GM12878 (cell line): Measurements from ENCODE around the gene REEP5. TPM values are rescaled to one million over a fixed set of nuclear protein-coding genes. Genes with fewer than 3 reads are reported as not detected.

Experiments
- CEBPB ChIP-seq, 2 experiments: fragments of 150-350 bp in 1 of 2; IDR thresholded peaks; 2 replicates each; pipeline ENCODE4 v1.6.1; 2012 to 2014; ENCODE audit warnings: low read depth in 2 of 2, low read length in 2 of 2, borderline replicate concordance in 1 of 2, inconsistent platforms in 1 of 2
- CEBPZ ChIP-seq: fragments of 150-350 bp; IDR thresholded peaks from 2 replicates; pipeline ENCODE4 v1.6.1; 2016; ENCODE audit warnings: low read depth, low read length
- E2F8 ChIP-seq: fragments of 450-650 bp; IDR thresholded peaks from 2 replicates; pipeline ENCODE4 v1.6.1; 2018; ENCODE audit warnings: mild to moderate bottlenecking, low read depth, moderate library complexity; ENCODE audit not compliant: partially characterized antibody
- EED ChIP-seq: sonication (generic); IDR thresholded peaks from 2 replicates; pipeline ENCODE4 v1.6.1; 2016; ENCODE audit warnings: antibody characterized with exemption, low read depth
- MXI1 ChIP-seq: fragments of 150-350 bp; IDR thresholded peaks from 2 replicates; pipeline ENCODE4 v1.6.1; 2011; ENCODE audit warnings: low read depth, mild to moderate bottlenecking, inconsistent platforms, low read length, improper control_type of control experiment
- RELA ChIP-seq: fragments of 450-650 bp; IDR thresholded peaks from 2 replicates; pipeline ENCODE4 v1.8.0; 2014; ENCODE audit warnings: borderline replicate concordance; ENCODE audit not compliant: partially characterized antibody
- SIN3A ChIP-seq: IDR thresholded peaks from 2 replicates; pipeline ENCODE4 v1.6.1; 2012; ENCODE audit warnings: low read depth, low read length, improper control_type of control experiment
- SUPT20H ChIP-seq: IDR thresholded peaks from 2 replicates; pipeline ENCODE4 v1.6.1; 2011; ENCODE audit warnings: low read depth, mild to moderate bottlenecking, low read length, moderate library complexity, borderline replicate concordance; ENCODE audit not compliant: control insufficient read depth
- TBL1XR1 ChIP-seq: IDR thresholded peaks from 2 replicates; pipeline ENCODE4 v1.6.1; 2012; ENCODE audit warnings: low read depth, low read length, improper control_type of control experiment
- TCF12 ChIP-seq: IDR thresholded peaks from 2 replicates; pipeline ENCODE4 v1.6.1; 2011; ENCODE audit warnings: low read depth, mild to moderate bottlenecking, low read length
- TCF7 ChIP-seq: IDR thresholded peaks from 2 replicates; pipeline ENCODE4 v1.6.1; 2014; ENCODE audit warnings: antibody characterized with exemption, borderline replicate concordance
- ZBTB33 ChIP-seq: fragments of 450-650 bp; IDR thresholded peaks from 2 replicates; pipeline ENCODE4 v1.6.1; 2017; ENCODE audit warnings: mild to moderate bottlenecking
- ZBTB4 ChIP-seq: fragments of 450-650 bp; formaldehyde crosslinking; IDR thresholded peaks from 2 replicates; pipeline ENCODE4 v1.4.0; 2022; ENCODE audit warnings: mild to moderate bottlenecking, moderate library complexity
- ZNF217 ChIP-seq: fragments of 450-650 bp; IDR thresholded peaks from 2 replicates; pipeline ENCODE4 v1.6.1; 2017; ENCODE audit warnings: antibody characterized with exemption, mild to moderate bottlenecking
- ZNF384 ChIP-seq: IDR thresholded peaks from 2 replicates; pipeline ENCODE4 v1.6.1; 2012; ENCODE audit warnings: low read depth, mild to moderate bottlenecking, low read length, improper control_type of control experiment, borderline replicate concordance
- polyA plus RNA-seq, 11 experiments: library from polyadenylated mRNA; depleted of rRNA in 4 of 11; unstranded in 6 of 11; stranded (reverse) in 5 of 11; fragments of >200 nt; fragmentation: Nextera tagmentation in 4 of 11; fragmentation: Illumina TruSeq in 1 of 11; extraction: Ambion mirVana in 4 of 11; extraction: Trizol in 1 of 11; gene quantifications; 1 replicate in 1 of 11; 2 replicates in 10 of 11; pipeline versions ENCODE4 v1.2.1 to v1.2.3, GENCODE V29; 2011 to 2016; ENCODE audit warnings: inconsistent platforms in 2 of 11, missing spikeins in 2 of 11, low read depth in 1 of 11
- total RNA-seq, 4 experiments: library from RNA; depleted of rRNA in 3 of 4; stranded (reverse); fragments of >200 nt in 3 of 4; fragmentation: Illumina TruSeq in 1 of 4; extraction: Trizol in 1 of 4; gene quantifications; 2 replicates each; pipeline versions ENCODE4 v1.2.1 to v1.2.3, GENCODE V29; 2013 to 2021

The REEP5 gene
- total and polyA plus RNA-seq, 10 of the 15 experiments (the other 5 are each of a cell fraction or from before 2014, with no cell fraction given), result 30.5 to 211 (median 113) TPM

GRCh38 chr5:112860929-112861637 lies 60.9 kb downstream of the REEP5 start, which contains the start of gene SRP19 (continued):
- TF ChIP-seq TCF7 (no peak), EED (peak; percentile 42; the same call in 1 of the 2 replicates), RELA (no peak), E2F8 (peak; percentile 87), MXI1 (peak; percentile 95), CEBPB (IDR thresholded peaks at IDR 0.05; ENCODE audit: borderline replicate concordance in 1 of 2, low read depth in 2 of 2, low read length in 2 of 2) (no peak), ZBTB4 (CRISPR knock-in tag) (no peak), CEBPZ (no peak), ZNF384 (no peak), ZNF217 (no peak), ZBTB33 (no peak), SIN3A (0 out of 2 replicates have a peak, but pooled peaks have one; percentile 30), TCF12 (peak; percentile 72), TBL1XR1 (no peak), SUPT20H (no peak)
